Renal cortex interstitium (tissue), 11 donors: ENCODE data around the gene COL1A2. TPM values are rescaled to one million over a fixed set of nuclear protein-coding genes. Genes with fewer than 3 reads are reported as not detected.

Source experiments
- DNase-seq, 11 donors: peaks; one replicate each; pipeline ENCODE4 v3.0.0-alpha.2; 2013; ENCODE audit warnings: low read depth in 9 of 11, low spot score in 4 of 11; ENCODE audit errors: extremely low read depth in 1 of 11
- polyA plus RNA-seq, 3 donors: library from polyadenylated mRNA; unstranded; fragments of 120-200 nt; gene quantifications; one replicate each; pipeline ENCODE4 v1.2.1, GENCODE V29; 2013; ENCODE audit not compliant: insufficient read length in 3 of 3

The COL1A2 gene
- polyA plus RNA-seq, 3 donors, result 650 to 944 (median 656) TPM

GRCh38 chr7:94374231-94374630 lies 20.5 kb upstream of the COL1A2 start:
- peak in 1 of 11 donors; percentile 40 for DNase-seq

DNA sequence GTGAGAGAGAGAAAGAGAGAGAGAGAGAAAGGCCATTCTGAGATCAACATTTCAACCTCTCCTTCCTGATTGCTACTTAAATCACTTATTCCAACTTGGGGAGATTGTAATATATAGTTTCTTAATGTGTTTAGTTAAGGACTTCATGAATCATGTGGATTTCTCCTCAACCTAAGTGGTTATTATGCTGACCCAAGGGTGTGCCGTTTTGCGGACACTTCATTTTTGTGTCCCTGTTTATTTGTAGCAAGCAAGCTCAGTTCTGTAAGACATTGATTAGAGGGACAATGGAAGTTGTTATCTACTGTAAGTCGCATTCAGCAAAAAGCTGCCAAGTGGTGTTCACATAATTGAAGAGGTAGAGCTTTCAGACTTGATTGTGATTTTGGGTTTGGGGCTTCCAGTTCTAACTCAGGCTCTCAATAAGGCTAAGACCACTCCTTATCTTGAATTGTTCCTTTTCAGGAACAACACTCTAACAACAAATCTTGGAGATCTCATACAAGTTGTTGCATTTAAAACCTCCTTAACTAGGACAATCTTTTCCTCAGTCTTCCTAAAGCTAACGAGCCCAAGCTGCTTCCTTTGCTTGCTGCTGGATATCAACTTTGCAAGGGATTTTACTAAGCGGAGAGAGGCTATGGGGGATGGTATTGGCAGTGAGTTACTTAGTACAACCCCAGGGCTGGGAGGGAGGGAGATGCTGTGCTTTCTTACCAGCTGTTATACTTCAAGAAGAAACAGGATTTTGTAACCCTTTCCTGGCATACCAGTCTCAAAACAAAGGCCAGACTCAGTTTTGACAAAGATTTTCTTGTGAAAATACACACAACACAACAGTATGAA lies 19.8 kb upstream of the COL1A2 start:
- peak in 7 of 11 donors; percentile 77 to 95 (median 86) for DNase-seq

DNA sequence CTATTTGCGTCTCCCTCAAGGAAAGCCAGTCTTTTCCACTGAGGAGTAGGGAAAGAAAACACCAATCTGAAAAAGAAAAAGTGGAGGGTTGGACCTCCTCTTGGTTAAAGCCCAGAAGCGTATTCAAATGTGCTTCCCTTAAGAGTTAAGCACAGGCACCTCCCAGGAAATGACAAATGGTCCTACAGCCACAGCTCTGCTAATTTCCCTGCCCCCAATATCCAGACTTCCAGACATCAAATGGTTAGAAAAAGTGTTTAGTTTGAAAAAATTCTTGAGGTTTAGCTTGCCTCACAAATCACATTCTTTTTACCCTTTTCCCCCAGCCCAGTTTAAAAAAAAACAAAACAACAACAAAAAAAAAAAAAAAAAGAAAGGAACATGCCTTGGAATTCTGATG lies 19.0 kb upstream of the COL1A2 start:
- peak in 7 of 11 donors; percentile 60 to 89 (median 76) for DNase-seq

DNA sequence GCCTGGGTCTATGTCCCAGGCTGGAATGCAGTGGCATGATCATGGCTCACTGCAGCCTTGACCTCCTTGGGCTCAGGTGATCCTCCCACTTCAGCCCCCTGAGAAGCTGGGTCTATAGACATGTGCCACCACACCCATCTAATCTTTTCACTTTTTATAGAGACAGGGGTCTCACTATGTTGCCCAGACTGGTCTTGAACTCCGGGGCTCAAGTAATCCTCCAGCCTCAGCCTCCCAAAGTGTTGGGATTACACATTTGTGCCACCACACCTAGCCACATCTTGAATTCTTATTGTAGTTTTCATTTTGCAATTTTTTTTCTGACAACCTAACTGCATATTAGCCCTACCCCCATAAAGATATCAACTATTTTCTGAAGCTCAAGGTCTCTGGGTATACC lies 18.4 kb upstream of the COL1A2 start:
- no peak for DNase-seq

GRCh38 chr7:94378356-94378755 lies 16.3 kb upstream of the COL1A2 start:
- DNase-seq, result no peak

DNA sequence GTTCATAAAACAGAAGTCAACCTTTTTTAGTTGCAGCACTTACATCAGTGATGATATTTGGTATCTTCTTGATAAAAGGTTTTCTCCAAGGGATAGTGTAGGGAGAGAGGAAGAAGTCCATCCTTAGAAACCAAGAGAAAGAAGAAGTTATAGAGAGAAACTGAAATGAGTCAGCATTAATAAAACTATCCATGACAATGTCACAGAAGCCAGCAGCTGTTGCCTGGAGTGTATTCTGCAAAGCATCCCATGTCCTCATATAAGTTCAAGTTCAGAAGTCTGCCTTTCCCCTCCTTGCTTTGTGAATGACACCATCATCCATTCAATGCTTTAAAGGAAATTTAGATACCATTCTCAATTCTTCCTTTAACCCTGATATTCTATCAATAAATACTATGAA lies 14.4 kb upstream of the COL1A2 start:
- DNase-seq, result no peak

DNA sequence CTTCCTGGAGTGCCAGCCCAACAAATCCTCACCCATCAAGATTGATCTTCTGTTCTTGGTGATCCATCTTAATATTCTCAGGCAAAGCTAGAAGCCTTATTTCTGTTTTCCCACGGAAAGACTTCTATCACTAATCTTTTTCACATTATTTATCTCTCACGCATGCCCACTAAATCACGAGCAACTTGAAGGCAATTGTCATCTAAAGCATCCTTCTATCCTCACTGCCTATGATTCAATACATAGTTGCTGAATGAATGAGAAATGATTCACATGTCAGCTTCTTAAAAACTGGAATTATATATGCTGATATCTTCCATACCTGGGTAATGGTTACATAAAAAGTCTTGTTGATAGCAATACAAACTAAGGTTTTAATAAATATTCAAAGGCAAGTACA lies 12.6 kb upstream of the COL1A2 start:
- no peak for DNase-seq

DNA sequence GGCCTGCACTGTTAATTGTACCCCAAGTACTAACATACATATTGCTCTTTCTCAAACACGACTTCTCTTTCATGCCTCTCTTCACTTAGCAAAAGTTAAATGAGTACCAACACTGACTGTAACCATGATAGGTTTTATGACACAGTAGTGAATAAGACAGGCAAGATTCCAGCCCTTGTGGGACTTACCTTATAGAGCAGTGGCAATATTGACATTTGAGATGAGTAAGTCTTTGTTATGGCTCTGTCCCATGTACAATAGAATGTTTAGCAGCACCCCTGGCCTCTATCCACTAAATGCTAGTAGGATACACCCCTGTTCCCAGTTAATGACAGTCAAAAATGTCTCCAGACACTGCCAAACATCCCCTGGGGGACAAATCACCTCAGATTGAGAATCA lies 11.9 kb upstream of the COL1A2 start:
- no peak for DNase-seq

DNA sequence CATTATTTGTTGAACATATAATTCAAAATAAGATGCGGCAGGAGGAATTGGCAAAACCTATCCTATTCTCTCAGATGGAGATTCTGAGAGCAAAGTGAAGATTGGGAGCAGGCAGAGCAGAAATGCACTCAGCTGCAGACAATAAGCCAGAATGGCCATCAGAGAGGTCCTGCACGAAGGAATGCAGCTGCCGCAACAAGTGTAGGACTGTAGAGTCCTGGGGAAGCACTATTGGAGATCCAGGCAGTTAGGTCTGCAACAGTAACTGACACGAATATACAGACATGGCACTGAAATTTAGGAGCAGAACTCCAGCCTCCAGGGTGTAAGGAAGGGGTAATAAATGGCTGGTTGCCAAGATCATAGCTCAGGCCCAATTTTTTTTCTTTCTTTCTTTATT lies 10.4 kb upstream of the COL1A2 start:
- DNase-seq, result no peak

DNA sequence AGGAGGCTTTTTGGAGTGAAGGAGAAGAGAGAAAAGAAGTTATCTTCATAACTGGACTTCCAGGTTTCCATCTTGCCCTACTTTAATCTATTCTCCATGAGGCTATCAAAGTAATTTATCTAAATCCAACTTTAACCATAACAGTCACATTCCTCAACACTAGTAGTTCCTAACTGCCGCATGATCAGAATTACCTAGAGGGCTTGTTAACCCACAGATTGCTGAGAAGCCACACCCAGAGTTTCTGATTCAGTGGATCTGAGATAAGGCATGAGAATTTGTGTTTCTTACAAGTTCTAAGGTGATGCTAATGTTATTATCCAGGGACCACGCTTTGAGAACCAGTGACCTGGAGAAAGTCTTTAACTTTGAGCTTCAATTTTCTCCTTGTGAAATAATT lies 8.3 kb upstream of the COL1A2 start:
- no peak for DNase-seq

- no peak for DNase-seq
Observed at GRCh38 chr7:94388540-94388939, 6.2 kb upstream of the COL1A2 start.

- no peak for DNase-seq
Observed at GRCh38 chr7:94389381-94389780, 5.3 kb upstream of the COL1A2 start.

DNA sequence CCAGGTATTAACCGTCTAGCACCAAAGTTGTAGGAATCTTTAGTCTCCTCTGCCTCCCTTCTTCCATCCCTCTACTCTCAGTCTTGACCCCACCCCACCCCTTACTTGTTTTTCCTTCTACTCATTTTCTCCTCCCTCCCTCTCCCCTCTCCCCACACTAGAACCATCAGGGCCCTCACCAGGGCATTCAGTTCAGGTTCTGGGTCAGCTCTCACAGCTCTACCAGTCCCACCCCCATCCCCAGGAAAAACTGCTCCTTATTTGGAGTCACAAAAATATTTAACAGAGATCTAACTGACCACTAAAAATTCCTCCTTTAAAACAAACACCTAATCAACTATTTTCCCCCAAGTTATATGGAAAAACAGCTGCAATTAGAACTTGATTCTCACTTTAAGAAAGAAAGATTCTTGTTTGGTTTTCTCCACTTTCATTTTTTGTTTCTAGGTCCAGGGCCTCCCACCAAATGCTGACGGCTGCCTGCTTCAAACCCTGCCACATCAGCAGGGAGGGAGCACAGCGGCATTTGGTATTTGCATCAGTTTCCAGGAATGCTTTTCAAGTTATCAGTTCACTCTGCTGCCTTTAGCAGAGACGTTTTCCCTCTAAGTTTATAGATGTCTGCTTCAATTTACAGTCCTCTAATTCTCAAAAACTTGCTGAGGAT lies 2.8 kb upstream of the COL1A2 start:
- DNase-seq, result peak in 1 of 11 donors; percentile 15

DNA sequence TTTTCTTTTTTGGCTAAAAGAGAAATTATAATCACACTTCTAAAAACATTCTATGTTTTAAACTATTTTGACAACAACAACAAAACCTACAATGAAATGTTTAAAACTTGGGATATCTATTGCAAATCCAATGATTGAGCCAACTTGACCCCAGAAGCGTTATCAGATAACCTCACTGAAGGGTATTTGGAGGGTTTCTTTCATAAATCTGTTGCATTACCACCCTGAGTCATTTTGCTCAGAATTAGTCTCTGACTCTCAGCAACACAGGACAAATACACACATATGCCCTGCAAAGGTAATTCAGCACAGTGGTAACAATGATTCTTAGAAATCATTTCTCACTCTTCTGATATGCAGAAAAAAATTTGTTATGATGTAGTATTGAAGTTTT lies 2.3 kb upstream of the COL1A2 start:
- no peak for DNase-seq

DNA sequence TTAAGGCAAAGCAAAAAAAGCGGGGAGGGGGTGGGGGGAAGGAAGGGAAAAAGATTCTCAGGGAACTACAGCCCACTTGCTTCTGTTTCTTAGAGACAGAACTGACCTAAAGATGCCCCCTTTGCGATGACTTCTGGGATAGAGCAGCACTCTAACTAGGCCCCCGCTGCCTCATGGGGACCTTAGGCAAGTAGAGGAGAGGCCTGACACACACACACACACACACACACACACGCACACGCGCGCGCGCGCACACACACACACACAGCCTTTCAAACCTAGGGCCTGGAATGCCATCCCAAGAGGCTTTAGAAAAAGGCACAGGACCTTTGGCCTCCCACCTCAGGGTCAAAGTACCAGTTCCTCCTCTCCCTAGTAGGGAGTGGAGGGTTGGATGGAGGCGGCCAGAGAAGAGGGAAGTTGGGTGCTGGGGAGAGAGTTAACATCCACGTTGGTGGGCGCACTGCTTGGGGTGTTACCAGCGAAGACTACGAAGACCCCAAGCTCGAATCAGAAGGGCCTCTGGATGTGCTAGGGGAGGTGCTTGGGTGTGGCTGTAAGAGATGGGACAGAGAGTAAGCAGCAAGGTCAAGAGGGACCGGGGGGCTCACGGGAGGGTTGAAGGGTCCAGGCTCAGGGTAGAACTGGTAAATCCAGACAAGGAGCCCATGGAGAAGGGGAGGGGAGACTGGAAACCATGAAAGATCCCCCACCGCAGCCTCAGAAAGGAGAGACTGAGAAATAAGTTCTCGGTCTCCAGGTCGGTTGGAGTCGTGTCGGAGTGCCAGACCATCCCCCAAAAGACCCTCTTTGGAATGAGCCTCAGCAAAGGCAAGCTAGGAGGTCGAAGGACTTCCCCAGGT lies 1.2 kb upstream of the COL1A2 start:
- DNase-seq, result peak in 3 of 11 donors; percentile 24 to 48 (median 25)

DNA sequence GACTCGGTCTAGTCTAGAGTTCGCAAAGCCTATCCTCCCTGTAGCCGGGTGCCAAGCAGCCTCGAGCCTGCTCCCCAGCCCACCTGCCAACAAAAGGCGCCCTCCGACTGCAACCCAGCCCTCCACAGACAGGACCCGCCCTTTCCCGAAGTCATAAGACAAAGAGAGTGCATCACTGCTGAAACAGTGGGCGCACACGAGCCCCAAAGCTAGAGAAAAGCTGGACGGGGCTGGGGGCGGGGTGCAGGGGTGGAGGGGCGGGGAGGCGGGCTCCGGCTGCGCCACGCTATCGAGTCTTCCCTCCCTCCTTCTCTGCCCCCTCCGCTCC lies 622 bp upstream of the COL1A2 start:
- no peak for DNase-seq

DNA sequence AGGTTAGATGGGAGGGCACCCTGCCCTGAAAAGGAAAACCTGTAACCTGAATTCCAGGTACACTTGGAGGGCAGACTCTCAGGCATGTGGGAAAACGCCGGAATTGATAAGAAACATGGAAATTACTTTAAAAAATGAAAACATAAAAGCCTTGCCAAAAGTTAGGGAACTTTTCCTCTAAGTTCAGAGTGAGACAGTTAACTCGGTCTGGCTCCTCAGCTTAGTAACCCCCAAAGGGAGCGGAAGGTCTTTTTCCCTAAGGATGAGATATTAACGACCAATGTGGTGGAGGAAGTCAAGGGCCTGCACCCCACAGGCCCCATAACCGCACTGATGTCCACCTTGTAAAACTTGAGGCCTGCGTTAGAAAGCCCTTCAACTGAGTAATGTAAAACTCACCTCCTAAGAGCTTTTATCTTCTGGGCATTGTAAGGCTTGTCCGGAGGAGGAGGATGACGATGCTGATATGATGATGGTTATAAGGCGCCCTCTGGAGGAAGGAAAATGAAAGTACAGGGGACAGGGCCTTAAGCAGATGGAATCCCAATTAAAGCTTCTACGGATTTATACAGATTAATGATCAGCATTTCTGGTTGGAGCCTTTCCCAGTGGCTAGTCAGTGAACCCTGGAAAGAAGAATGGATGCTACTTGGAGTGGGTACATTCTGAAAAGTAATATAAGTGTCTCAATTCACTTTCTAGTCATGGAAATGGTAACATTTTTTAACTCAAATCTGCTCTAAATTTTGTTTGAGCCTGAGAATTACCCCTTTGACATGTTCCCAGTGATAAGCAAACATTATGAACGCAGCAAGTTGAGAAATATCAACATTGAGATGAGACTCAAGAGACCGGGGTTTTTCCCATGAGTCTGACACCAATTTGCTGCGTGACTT lies 694 bp downstream of the COL1A2 start:
- DNase-seq, result peak in 10 of 11 donors; percentile 60 to 87 (median 81)

- peak in 1 of 11 donors; percentile 9 for DNase-seq
Observed at GRCh38 chr7:94396037-94396431, 1.3 kb downstream of the COL1A2 start.

DNA sequence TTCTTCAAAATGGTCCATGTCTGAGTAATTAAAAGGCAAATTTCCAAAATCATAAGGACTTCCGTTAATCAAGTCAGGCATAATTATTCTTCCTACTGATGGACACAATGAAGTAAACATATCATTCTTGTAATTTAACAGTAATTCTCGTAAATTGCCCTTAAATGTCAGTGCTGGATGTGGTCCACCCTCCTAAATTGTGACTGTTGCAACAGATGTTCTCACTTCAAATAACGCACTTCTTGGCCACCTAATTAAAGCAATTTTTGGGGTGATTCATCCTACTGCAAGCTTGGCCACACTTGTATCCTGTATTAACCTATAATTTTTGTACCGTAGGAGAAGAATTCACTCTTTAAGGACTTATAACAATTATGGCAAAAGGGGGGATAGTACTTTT lies 1.9 kb downstream of the COL1A2 start:
- DNase-seq, result no peak
